ENCODE data around the gene SPIB.

Gene SPIB

DNA sequence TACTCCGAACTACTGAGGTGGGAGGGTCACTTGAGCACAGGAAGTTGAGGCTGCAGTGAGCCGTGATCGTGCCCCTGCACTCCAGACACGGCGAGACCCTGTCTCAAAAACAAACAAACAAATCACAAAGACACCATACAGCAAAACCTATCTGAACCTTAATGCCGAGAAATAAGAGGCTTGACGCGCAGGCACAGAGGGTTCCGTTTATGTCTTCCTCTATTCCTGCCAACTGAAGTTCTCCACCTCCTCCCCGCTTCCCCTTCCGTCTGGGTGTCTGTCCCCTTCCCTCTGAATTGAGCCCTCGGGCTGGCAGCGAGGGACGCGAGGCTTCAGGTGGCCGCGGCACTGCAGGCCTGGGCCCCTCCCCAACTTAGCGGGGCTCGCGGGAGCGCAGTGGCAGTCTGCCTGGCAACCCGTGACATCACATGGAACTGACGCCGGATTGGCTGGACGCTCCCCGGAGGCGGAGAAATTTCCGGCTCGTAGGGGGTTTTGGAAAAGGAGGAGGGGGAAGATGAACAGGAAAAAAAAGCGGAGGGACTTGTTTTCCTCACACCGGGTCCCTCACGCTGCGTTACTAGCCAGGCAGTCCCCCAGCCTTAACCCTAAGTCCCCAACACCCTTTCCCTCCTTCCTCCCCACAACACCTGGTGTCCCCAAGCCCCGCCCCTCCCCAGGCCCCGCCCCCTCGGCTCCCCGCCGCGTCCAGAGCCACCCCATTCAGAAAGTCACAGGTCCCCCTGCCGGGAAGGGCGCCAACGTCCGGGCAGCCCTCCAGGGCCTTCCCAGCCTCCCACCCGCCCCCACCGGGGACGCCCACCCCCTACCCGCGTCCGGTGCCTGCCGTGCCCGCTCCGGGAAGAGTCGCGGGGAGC, 12.8 kb downstream of the SPIB start:
- Histone ChIP-seq H3K27ac (no peak overlapping the region), H3K27me3 (replicated peaks) (peaks cover 22% of the 10 kb centered on the region), H3K36me3 (replicated peaks) (no peaks in the 10 kb centered on the region), H3K4me3 (ENCODE audit: low read depth, low read length) (peak overlapping the region; percentile 57)
- TF ChIP-seq, protein P1, sequence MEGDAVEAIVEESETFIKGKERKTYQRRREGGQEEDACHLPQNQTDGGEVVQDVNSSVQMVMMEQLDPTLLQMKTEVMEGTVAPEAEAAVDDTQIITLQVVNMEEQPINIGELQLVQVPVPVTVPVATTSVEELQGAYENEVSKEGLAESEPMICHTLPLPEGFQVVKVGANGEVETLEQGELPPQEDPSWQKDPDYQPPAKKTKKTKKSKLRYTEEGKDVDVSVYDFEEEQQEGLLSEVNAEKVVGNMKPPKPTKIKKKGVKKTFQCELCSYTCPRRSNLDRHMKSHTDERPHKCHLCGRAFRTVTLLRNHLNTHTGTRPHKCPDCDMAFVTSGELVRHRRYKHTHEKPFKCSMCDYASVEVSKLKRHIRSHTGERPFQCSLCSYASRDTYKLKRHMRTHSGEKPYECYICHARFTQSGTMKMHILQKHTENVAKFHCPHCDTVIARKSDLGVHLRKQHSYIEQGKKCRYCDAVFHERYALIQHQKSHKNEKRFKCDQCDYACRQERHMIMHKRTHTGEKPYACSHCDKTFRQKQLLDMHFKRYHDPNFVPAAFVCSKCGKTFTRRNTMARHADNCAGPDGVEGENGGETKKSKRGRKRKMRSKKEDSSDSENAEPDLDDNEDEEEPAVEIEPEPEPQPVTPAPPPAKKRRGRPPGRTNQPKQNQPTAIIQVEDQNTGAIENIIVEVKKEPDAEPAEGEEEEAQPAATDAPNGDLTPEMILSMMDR (IDR thresholded peaks at IDR 0.05; ENCODE audit: low read depth, low read length, missing control alignments), result no peak
- in situ Hi-C loops (cut with HindIII; ENCODE audit: low pct_ligation_motif_present, low sequenced_read_pairs), result no loop called here
- peak; percentile 59 for DNase-seq

DNA sequence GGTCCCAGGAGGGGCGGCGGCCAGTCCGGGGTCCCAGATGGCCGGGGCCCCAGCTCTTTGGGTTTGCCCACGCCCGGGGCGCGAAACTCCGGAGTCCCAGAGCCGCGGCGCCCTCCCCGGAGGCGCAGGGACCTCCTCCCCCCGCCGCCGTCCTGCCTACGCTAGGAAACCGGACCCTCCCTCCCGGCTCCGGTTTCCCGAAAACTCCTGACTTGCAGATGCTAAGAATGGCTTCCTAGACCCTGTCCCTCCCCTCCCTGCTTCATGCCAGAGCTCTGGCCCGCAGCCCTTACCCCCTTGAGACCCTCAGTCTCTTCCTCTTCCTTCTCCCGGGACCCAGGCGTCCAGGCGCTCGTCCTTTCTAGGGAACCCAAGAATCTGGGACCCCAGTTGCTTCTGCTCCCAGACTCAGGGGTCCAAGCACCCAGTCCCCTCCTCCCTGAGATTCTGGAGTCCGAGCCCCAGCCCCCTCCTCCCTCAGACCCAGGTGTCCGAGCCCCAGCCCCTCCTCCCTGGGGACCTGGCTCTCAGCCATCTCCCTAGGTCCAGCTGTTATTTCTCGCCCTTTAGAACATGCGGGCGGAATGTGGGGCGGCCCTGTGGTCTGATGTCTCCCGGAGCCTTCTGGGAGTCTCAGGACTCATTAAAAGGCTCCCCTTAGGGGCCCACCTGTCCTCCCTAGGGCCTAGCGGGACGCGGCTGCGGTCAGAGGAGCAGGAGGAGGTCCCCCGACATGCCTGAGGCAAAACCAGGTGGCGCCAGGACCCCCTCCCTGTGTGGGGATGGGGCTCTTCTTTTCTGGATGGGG, 13.7 kb downstream of the SPIB start, which contains the start of gene MYBPC2:
Gene MYBPC2 (plus strand): TSS at position 672 of the 808 bp plus-strand sequence. CDS start 62 bp downstream, at position 734.
- no peak for DNase-seq
- in situ Hi-C loops (cut with HindIII; ENCODE audit: low pct_ligation_motif_present, low sequenced_read_pairs), result no loop called here
- H3K36me3 ChIP-seq (replicated peaks), result no peaks in the 10 kb centered on the region
- TF ChIP-seq, protein P1 (IDR thresholded peaks at IDR 0.05; ENCODE audit: low read depth, low read length, missing control alignments), result no peak
- peaks cover 22% of the 10 kb centered on the region for H3K27me3 ChIP-seq (replicated peaks)
- H3K4me3 ChIP-seq (ENCODE audit: low read depth, low read length), result peak within 1 kb of the TSS; percentile 57
- H3K27ac ChIP-seq, result no peak within 1 kb of the TSS

DNA sequence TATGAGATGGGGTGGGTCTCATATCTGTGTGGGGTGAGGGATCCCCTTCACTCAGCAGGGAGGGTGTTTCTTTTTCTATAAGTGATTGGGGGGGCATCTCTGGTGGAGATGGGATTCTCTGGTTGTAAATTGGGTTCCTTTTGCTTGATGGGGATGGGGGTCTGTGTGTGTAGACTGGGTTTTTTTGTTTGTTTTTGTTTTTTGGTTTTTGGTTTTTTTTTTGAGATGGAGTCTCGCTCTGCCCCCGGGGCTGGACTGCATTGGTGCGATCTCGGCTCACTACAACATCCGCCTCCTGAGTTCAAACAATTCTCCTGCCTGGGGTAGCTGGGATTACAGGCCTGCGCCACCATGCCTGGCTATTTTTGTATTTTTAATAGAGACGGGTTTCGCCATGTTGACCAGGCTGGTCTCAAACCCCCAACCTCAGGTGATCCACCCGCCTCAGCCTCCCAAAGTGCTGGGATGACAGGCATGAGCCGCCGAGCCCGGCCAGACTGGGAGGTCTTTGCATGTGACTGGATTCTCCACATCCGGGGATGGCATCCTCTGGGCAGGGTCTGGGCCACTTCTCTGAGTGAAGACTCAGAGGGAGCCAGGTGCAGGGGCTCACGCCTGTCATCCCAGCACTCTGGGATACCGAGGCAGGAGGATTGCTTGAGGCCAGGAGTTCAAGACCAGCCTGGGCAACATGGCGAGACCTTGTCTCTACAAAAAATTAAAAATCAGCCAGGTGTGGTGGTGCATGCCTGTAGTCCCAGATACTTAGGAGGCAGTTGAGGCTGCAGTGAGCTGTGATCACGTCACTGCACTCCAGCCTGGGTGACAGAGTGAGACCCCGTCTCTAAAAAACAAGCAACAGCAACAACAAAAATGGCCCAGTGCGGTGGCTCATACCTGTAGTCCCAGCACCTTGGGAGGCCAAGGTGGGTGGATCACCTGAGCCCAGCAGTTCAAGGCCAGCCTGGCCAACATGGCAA, 14.8 kb downstream of the SPIB start:
- TF ChIP-seq, protein P1 (IDR thresholded peaks at IDR 0.05; ENCODE audit: low read depth, low read length, missing control alignments), result no peak
- Histone ChIP-seq H3K4me3 (ENCODE audit: low read depth, low read length) (no peak overlapping the region), H3K27ac (no peak overlapping the region), H3K36me3 (replicated peaks) (no peaks in the 10 kb centered on the region), H3K27me3 (replicated peaks) (peaks cover 22% of the 10 kb centered on the region)
- in situ Hi-C loops (cut with HindIII; ENCODE audit: low pct_ligation_motif_present, low sequenced_read_pairs), result no loop called here
- no peak for DNase-seq

DNA sequence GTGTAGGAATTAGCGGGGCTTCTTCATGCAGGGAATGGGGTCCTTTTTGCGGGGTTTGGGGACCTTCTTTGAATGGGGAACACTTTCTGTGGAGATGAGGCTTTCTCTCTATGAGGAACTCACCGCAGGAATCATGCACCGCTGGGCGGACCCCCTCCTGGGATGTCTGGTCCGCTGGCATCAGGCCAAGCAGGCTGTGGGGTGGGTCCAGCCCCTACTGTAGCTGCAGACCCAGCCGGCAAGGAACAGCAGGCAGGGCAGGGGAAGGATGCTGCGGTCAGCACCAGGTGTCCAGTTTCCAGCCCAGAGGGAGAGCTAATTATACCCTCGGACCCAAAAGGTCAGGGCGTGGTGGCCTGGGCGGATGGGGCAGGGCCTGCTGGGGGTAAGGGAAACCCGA, 15.8 kb downstream of the SPIB start:
- TF ChIP-seq, protein P1 (IDR thresholded peaks at IDR 0.05; ENCODE audit: low read depth, low read length, missing control alignments), result no peak
- Histone ChIP-seq H3K4me3 (ENCODE audit: low read depth, low read length) (no peak overlapping the region), H3K36me3 (replicated peaks) (no peaks in the 10 kb centered on the region), H3K27me3 (replicated peaks) (peaks cover 22% of the 10 kb centered on the region), H3K27ac (no peak overlapping the region)
- in situ Hi-C loops (cut with HindIII; ENCODE audit: low pct_ligation_motif_present, low sequenced_read_pairs), result no loop called here
- no peak for DNase-seq

DNA sequence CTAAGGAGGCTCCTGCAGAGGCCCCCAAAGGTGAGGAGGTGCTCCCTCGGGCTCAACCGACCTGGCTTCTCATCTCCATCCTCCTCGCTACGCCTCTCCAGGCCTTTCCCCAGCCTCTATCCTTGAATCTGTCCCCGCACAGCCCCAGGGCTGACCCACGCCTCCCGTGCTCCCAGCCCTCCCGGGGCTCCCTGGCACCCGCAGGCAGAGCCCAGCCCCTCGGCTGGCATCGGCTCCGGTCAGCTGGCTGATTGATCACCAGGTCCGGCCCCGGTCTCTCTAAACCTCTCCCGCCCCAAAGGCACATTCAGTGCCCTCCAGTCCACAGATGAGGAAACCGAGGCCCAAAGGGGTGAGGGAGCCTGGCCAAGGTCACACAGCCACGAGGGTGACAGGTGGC, 16.5 kb downstream of the SPIB start:
- TF ChIP-seq, protein P1 (IDR thresholded peaks at IDR 0.05; ENCODE audit: low read depth, low read length, missing control alignments), result no peak
- in situ Hi-C loops (cut with HindIII; ENCODE audit: low pct_ligation_motif_present, low sequenced_read_pairs), result no loop called here
- DNase-seq, result no peak

More for the DNA sequence above, 16.5 kb downstream of the SPIB start:
- H3K27ac ChIP-seq, result no peak overlapping the region
- H3K36me3 ChIP-seq (replicated peaks), result no peaks in the 10 kb centered on the region
- H3K27me3 ChIP-seq (replicated peaks), result peaks cover 19% of the 10 kb centered on the region
- H3K4me3 ChIP-seq (ENCODE audit: low read depth, low read length), result no peak overlapping the region

Measured in brain microvascular endothelial cell (primary cell).